ENCODE measurements around the gene ANTKMT. TPM values are rescaled to one million over a fixed set of nuclear protein-coding genes. Genes with fewer than 3 reads are reported as not detected.

Gene ANTKMT
- total and polyA plus RNA-seq, 8 donors: 7.7 to 52.9 (median 14.1) TPM

DNA sequence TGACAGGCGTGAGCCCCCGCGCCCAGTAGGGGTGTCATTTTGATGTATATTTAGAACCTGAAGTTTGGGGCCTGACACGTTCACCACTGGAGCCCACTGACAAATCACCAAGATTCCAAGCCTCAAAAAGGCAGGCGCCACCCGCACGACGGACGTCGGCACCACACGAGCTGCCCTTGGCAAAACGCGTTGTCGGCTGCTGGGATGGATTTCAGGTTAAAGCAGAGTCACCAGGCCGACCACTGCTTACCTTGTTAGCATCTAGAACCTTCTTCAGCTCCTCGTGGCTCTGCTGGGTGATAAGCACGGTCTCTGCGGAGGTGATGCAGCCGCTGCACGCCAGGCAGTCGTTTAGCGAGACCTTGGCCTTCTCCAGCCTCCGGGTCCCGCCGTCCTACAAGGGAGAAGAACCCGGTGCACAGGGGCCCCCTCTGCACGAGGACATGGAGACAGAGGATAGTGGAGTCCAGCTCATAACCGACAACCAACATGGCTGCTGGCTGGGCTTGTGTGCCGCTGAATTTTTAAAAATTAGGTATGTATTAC lies 16.1 kb downstream of the ANTKMT start:
- Histone ChIP-seq H3K9me3 (no peaks in the 10 kb centered on the region), H3K36me3 (peaks cover 0 to 61% of the 10 kb centered on the region in 2 donors), H3K4me3 (no peak overlapping the region), H3K27ac (no peak overlapping the region), H3K4me1 (peaks cover 11 to 18% of the 10 kb centered on the region in 2 donors), H3K27me3 (peaks cover 0 to 1% of the 10 kb centered on the region in 2 donors)
- DNase-seq: peak in 1 of 4 donors; percentile 61
- no peak for ATAC-seq
- TF ChIP-seq, protein P1, sequence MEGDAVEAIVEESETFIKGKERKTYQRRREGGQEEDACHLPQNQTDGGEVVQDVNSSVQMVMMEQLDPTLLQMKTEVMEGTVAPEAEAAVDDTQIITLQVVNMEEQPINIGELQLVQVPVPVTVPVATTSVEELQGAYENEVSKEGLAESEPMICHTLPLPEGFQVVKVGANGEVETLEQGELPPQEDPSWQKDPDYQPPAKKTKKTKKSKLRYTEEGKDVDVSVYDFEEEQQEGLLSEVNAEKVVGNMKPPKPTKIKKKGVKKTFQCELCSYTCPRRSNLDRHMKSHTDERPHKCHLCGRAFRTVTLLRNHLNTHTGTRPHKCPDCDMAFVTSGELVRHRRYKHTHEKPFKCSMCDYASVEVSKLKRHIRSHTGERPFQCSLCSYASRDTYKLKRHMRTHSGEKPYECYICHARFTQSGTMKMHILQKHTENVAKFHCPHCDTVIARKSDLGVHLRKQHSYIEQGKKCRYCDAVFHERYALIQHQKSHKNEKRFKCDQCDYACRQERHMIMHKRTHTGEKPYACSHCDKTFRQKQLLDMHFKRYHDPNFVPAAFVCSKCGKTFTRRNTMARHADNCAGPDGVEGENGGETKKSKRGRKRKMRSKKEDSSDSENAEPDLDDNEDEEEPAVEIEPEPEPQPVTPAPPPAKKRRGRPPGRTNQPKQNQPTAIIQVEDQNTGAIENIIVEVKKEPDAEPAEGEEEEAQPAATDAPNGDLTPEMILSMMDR (IDR thresholded peaks at IDR 0.05): no peak
- intact Hi-C loops (cut with DNase I): no loop called here

DNA sequence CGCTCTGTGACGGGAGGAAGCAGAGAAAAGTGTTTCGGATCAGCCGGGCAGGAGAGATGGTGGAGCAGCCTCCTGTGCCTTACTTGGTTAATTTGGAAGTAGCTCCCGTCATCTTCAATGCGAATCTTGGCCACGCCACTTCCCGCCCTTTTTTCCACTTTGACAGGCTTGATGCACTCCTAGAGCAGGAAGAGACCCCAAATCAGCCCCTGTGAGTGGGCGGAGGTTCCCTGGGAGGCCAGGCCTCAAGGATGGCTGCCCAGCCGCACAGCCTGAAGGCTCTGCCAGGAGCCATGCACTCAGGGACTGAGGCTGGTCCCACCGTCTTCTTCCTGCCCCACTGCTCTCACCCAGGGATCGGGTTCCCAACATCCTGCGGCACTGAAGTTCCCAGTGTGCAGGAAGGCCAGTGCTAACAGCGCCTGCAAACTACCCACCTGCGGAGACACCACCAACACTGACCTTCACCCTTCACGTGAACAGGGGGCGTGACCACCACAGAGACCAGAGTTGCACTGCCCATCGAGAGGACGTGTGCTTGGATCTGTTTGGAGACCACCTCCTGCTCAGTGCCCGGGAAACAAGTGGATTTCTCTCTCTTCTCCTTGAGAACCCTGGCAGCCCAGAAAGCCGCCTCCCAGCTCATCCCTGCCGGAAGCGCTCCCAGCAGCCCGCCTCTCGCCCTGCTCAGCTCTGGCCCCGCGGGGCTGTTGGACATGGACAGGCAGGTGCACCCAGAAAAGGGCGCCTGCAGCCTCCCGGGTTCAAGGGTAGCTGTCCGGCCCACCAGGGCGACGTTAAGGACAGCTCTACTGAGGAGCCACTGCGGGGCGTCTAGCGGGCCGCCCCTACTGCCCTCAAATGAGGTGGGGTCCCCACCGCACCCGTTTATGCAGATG lies 18.9 kb downstream of the ANTKMT start:
- H3K27me3 ChIP-seq: peaks cover 0 to 13% of the 10 kb centered on the region in 2 donors
- H3K9me3 ChIP-seq: no peaks in the 10 kb centered on the region
- H3K27ac ChIP-seq: no peak overlapping the region
- peak overlapping the region; percentile 83 to 90 for H3K4me3 ChIP-seq
- H3K4me1 ChIP-seq: peaks cover 11 to 18% of the 10 kb centered on the region in 2 donors
- ATAC-seq: no peak
- DNase-seq: peak in 1 of 4 donors; percentile 80
- TF ChIP-seq, protein P1 (IDR thresholded peaks at IDR 0.05): no peak
- peaks cover 0 to 33% of the 10 kb centered on the region in 2 donors for H3K36me3 ChIP-seq
- intact Hi-C loops (cut with DNase I): no loop called here

DNA sequence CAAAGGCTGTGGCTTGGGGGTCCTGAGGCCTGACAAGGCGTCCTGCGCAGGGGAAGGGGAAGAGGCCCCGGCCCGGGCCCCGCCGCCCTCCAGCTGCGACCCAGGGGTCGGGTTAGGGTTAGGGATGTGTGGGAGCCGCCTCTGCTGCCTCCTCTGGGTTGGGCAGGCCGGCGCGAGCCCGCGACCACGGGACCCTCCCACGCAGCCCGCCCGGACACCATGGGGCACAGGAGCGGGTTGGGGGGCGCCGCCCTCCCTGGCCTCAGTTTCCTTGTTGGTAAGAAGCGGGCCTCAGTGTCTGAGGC lies 19.5 kb downstream of the ANTKMT start:
- peak in 1 of 4 donors; percentile 85 for DNase-seq
- Histone ChIP-seq H3K36me3 (peaks cover 0 to 27% of the 10 kb centered on the region in 2 donors), H3K4me1 (peaks cover 11 to 18% of the 10 kb centered on the region in 2 donors), H3K4me3 (peak overlapping the region; percentile 83 to 90), H3K9me3 (no peaks in the 10 kb centered on the region), H3K27me3 (peaks cover 0 to 13% of the 10 kb centered on the region in 2 donors), H3K27ac (peak overlapping the region in 1 of 2 donors; percentile 51)
- TF ChIP-seq, protein P1 (IDR thresholded peaks at IDR 0.05): no peak
- peak; percentile 34 for ATAC-seq
- intact Hi-C loops (cut with DNase I): no loop called here

DNA sequence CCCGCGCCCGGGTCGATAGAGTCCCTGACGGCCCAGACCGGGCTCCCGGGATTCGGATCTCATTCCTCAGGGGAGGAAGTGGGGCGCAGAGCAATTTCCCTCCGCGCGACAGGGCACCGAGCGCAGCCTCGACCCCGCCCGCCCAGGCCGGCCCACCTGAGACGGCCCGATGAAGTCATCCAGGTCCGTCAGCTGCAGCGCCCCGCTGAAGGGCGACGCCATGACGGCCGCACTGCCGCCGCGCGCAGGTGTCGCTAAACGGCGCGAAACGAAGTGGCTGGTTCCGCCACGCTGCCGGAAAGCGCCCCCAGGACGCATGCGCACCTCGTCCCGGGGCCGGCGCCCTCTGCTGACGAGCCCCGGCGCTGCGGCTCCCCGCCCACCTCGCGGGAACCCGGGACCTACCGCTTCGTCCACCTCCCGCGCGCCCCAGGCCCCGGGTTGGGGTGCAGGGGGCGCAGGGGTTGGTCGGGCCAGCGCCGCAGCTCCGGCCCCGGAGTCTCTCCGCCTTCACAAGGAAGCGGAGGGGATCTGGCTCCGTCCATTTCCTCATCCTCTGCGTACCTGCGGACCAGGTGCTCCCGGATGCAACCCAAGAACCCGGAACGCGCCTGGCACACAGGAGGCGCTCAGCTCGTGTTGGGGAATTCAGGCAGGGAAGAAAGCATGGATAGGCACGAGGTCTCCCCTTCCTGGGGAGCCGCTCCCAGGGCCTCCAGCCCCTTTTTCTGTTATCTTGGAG lies 20.0 kb downstream of the ANTKMT start, which contains the start of gene CIAO3:
TSS of gene CIAO3 (minus strand) at position 234 of the 742 bp plus-strand sequence. CDS start at position 222, 12 bp downstream.
- Histone ChIP-seq H3K4me1 (peaks cover 11 to 18% of the 10 kb centered on the region in 2 donors), H3K27ac (peak within 1 kb of the TSS in 1 of 2 donors; percentile 51), H3K9me3 (no peaks in the 10 kb centered on the region), H3K36me3 (peaks cover 0 to 22% of the 10 kb centered on the region in 2 donors), H3K27me3 (peaks cover 0 to 18% of the 10 kb centered on the region in 2 donors), H3K4me3 (peak within 1 kb of the TSS; percentile 83 to 90)
- DNase-seq (peak; percentile 88 to 97 (median 90)), ATAC-seq (peak; percentile 96)
- intact Hi-C loops (cut with DNase I): no loop called here
- TF ChIP-seq, protein P1 (IDR thresholded peaks at IDR 0.05): peak; percentile 88 to 94

Data from left lung (tissue), 10 donors.